Epithelial cell of prostate (primary cell): Measurements from ENCODE around the gene TTC27.
A peak's percentile ranks its signal among the peaks of the same experiment; 100 is the strongest.

Experiments used
- DNase-seq: peaks from one replicate; pipeline ENCODE4 v3.0.0-alpha.2; 2011; ENCODE audit warnings: low read depth, low spot score
- H3K27ac ChIP-seq: fragments of 450-650 bp; 2 replicates; pipeline ENCODE4 v1.5.1; 2017; ENCODE audit warnings: mild to moderate bottlenecking

The TTC27 gene

GRCh38 chr2:32666704-32667103 lies 38.9 kb downstream of the TTC27 start:
- H3K27ac ChIP-seq: no peak overlapping the region
- no peak for DNase-seq

GRCh38 chr2:32668254-32668653 lies 40.4 kb downstream of the TTC27 start:
- no peak overlapping the region for H3K27ac ChIP-seq
- no peak for DNase-seq

GRCh38 chr2:32671885-32672533 lies 44.2 kb downstream of the TTC27 start:
- no peak overlapping the region for H3K27ac ChIP-seq
- no peak for DNase-seq

- no peak overlapping the region for H3K27ac ChIP-seq
- DNase-seq: no peak
These were observed 51.0 kb downstream of the TTC27 start for GRCh38 chr2:32678825-32679224.

- DNase-seq: no peak
- no peak overlapping the region for H3K27ac ChIP-seq
These were observed 53.1 kb downstream of the TTC27 start for GRCh38 chr2:32680942-32681341.

- no peak for DNase-seq
- H3K27ac ChIP-seq: no peak overlapping the region
These were observed 55.8 kb downstream of the TTC27 start for GRCh38 chr2:32683520-32684086.

- H3K27ac ChIP-seq: no peak overlapping the region
- DNase-seq: peak; percentile 29
These were observed 60.7 kb downstream of the TTC27 start for GRCh38 chr2:32688541-32688940.

GRCh38 chr2:32691678-32692077 lies 63.8 kb downstream of the TTC27 start:
- no peak for DNase-seq
- no peak overlapping the region for H3K27ac ChIP-seq

- DNase-seq: no peak
- no peak overlapping the region for H3K27ac ChIP-seq
These were observed 68.6 kb downstream of the TTC27 start for GRCh38 chr2:32696439-32696838.

GRCh38 chr2:32697156-32697555 lies 69.3 kb downstream of the TTC27 start:
- no peak for DNase-seq

GRCh38 chr2:32699151-32699550 lies 71.3 kb downstream of the TTC27 start:
- DNase-seq: no peak
- H3K27ac ChIP-seq: no peak overlapping the region

More at GRCh38 chr2:32697156-32697555, 69.3 kb downstream of the TTC27 start:
- no peak overlapping the region for H3K27ac ChIP-seq

GRCh38 chr2:32701806-32702205 lies 74.0 kb downstream of the TTC27 start:
- DNase-seq: no peak

GRCh38 chr2:32702303-32703064 lies 74.6 kb downstream of the TTC27 start:
- no peak for DNase-seq
- H3K27ac ChIP-seq: no peak overlapping the region

More at GRCh38 chr2:32701806-32702205, 74.0 kb downstream of the TTC27 start:
- no peak overlapping the region for H3K27ac ChIP-seq

GRCh38 chr2:32706815-32707579 lies 79.1 kb downstream of the TTC27 start:
- DNase-seq: no peak
- no peak overlapping the region for H3K27ac ChIP-seq

- no peak for DNase-seq
- peak overlapping the region; percentile 20 for H3K27ac ChIP-seq
These were observed 83.4 kb downstream of the TTC27 start for GRCh38 chr2:32711219-32711618.

- no peak for DNase-seq
- H3K27ac ChIP-seq: peak overlapping the region; percentile 20
These were observed 84.2 kb downstream of the TTC27 start for GRCh38 chr2:32711908-32712501.

GRCh38 chr2:32712870-32713269 lies 85.0 kb downstream of the TTC27 start:
- no peak overlapping the region for H3K27ac ChIP-seq
- DNase-seq: no peak

GRCh38 chr2:32714521-32714920 lies 86.7 kb downstream of the TTC27 start:
- DNase-seq: no peak
- H3K27ac ChIP-seq: no peak overlapping the region

GRCh38 chr2:32715391-32715841 lies 87.6 kb downstream of the TTC27 start:
- H3K27ac ChIP-seq: peak overlapping the region; percentile 53
- DNase-seq: no peak

- peak; percentile 12 for DNase-seq
- H3K27ac ChIP-seq: peak overlapping the region; percentile 53
These were observed 88.1 kb downstream of the TTC27 start for GRCh38 chr2:32715981-32716380.
